ENCODE data around the gene LYZL1.
"Not testable (repeated sequence)": the region's sequence is repeated elsewhere in the genome, so short reads cannot be mapped to it uniquely, and the experiment has no call there.

LYZL1 gene

DNA sequence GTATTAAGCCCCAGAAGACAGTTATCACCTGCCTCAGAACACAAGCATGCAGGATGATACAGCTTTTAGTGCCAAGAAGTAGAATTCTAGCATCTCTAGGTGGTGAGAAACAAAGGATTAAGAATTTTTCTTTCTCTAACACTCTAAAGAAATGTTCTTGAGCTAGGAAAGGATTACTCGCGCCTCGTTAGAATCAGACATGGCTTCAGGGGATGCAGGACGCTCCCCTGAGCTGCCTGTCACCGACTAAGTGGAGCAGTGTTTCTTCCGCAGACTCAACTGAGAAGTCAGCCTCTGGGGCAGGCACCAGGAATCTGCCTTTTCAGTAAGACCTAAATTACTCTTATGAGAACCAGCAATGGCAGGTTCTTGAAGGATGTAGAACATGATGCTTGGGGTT, at the start of gene LYZL1:
Gene LYZL1 (plus strand): TSS at position 165 of the 400 bp plus-strand sequence. CDS start 2,798 bp downstream, outside the sequence.
- not testable (repeated sequence) for DNase-seq

DNA sequence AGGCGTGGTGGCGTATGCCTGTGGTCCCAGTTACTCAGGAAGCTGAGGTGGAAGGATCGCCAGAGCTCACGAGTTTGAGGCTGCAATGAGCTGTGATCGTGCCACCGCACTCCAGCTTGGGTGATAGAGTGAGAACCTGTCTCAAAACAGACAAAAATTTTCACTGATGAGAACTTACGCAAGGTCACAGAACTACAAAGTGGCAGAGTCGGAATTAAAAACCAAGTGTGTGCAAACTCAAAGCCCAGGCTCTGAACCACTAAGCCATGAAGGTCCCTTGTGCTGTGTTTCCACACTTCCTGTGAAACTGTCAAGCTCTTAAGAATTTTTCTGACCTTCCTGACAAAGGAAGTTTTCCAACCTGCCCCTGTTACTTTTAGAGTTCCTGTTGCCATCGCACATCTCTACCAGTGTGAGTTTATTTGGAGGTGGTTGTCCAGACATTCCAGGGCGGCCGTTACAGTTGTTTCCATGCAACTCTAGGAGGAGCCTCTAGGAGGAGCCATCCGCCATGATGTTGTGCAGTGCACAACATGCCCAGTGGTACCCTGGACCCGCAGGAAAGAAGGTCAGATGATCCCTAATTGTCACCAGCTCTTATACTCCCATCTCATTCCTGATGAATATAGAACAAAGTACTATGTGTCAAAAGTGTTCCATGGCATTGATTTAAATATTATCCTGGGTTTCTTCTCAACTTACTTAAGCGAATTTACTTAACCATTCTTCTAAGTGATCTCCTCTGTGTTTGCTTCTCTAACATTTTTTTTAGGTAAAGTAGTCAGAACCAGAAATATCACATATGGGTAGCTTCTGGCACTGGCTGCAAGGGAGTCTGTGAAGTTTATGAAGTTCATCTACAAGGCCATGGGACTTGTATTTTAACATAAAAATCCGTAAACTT, 49.0 kb upstream of the LYZL1 start:
- peak; percentile 1 for DNase-seq

DNA sequence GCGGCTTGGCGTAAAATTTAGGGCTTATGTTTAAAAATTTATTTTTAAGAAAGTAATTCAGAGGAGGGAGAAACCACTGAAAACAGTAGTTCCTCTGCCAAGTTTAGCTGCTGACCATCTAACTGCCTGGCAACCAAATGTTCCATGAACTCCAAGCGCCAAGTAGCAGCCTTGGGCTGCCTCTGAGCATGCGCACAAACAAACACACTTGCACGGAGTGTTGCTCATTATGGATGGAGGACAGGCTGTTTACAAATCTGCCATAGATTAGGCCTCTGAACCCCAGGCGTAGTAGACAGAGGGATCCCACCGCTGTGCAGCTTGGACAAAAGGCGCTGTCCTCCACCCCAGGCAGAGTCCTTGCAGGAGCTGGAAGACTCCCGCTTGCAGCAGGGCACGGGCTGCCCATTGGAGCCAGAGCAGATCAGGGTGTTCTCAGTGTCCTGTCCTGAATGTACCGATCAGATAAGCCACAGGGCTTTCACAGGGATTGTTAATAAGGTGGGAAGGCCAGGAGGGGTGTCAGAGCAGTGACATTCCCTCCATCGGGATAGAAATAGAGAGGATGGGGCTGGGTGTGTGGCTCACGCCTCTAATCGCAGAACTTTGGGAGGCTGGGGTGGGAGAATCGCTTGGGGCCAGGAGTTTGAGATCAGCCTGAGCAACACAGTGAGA, 47.7 kb upstream of the LYZL1 start:
- no peak for DNase-seq

DNA sequence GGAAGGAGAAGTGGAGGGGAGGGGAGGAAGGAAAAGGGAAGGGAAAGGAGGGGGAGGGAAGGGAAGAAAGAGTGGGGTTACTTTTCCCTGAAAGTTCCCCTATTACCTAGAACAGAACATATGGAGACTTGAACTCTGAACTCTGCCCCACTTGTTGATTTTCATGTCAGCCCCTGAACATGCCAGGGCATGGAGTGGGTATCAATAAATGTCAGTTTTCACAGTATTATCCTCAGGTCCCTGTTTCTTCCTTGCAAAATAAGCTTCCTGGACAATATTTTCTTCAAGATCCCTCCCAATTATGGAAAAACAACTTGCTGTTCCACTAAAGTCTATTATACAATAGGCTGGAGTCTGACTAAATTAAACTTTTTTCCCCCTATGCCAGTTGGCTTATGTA, 46.9 kb upstream of the LYZL1 start:
- no peak for DNase-seq

DNA sequence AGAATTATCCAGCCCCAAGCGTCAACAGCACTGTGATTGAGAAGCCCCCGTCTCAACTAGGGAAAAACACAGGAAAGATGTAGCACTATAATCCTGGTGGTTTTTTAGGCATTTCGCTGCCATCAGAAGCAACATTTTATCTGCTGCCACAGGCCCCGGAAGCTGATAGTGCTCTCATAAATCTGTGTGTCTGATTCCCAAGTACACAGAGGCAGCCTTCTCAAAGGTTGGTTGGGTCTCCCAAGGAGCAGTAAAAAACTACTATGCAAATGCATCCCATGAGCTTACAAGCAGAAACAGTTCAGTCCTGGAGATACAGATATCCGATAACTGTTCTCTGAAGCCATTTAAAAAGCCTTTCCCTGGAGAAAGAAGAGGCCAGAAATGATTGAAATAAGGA, 45.8 kb upstream of the LYZL1 start:
- DNase-seq: no peak

DNA sequence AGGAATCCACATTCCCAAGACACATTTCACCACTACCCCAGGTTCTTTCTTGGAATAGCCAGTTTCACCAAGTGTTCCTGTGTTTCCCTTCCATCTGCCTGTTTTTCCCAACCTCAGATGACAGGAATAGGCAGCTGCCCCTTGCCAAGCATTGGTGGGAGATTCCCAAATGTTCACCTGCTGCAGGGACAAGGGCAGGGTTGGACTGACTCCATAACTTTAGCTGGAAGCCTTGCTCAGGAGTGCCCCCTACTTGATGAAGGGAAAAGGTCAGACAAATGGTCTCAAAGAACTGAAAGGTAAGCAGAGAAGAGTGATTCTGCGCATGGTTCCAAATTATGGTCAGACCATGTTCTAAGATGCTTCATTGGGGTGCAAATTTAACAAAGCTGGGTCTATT, 45.1 kb upstream of the LYZL1 start:
- no peak for DNase-seq

DNA sequence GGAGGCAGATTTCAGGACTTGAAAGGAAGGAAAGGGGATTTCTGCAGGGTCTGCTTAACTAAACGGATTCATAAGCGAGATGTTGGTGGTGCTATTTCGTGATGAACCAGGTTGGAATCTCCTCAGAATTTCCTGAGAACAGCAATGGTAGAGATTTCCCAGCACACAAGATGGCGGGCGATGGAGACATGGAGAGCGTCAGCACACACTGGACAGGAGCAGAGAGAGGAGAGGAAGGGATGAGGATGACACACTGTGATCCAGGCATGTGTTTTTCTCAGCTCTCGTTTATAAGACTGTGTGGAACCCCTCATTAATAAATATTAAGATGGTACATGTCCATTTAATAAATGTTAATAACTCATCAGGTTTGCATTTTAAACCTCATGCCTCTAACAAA, 43.9 kb upstream of the LYZL1 start:
- no peak for DNase-seq

DNA sequence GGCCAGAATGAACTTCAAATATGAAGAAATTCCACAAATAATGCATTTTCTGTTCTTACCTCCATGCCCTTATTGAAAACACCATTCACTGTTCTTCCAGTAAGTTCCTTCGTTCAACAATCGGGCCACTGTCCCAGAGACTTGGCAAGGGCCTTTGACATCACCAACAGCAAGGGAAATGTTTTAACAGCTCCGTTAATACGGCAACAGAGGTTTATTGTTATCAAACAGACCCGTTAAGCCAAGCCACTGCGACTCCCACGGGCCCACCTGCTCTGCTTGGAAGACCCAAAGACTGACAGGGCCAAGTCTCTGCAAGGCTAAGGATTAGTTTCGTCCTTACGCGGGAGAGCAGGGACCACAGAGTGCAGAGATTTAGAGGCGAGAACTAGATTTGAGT, 43.4 kb upstream of the LYZL1 start:
- DNase-seq: no peak

DNA sequence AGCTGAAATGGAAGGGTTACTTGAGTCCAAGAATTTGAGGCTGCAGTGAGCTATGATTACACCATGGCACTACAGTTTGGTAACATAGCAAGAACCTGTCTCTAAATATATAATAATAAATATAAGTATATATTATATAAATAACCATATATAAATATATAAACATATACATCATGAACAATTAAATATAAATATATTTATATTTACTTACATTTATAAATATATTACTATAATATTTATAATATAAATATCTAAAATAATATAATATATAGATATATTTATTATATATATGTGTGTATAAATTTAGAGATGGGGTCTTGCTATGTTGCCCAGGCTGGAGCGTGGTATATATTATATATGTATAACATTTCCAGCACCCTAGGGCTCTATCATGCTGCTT, 42.4 kb upstream of the LYZL1 start:
- DNase-seq: no peak

DNA sequence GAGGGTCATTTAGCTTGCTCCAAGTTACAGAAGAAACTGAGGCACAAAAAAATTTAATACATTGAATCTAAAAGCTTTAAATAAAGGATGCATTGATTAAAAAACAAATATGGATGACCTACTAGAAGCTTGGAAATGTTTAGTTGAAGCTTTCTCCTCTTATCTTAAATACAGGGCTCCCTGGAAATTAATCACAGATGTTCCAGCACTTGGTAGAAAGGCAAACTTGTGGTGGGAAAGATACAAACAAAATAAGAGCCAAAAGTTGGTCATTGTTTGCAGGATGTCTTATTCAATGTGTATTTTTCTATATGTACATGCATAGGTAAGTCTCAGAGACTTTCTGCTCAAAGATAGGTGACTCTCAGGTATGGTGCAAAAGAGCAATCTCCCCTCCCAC, 40.7 kb upstream of the LYZL1 start:
- DNase-seq: no peak

DNA sequence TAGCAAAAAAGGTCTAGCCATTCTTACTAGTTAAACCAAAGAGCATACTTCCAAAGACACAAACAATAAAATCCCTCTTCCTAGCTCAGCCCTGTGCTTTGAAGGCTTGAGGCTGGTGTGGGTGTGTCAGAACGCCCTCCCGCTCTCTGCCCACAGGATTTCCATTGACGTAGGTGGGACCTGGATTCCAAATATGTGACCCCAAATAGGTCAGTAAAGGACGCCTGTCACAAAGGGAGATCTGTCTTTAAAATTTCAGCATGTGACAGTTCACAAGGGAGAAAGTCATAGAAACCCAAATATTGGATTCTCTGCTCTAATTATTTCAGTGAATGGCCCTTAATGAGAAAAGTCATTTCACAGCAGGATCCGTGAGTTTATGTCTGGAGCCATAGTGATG, 39.9 kb upstream of the LYZL1 start:
- no peak for DNase-seq

DNA sequence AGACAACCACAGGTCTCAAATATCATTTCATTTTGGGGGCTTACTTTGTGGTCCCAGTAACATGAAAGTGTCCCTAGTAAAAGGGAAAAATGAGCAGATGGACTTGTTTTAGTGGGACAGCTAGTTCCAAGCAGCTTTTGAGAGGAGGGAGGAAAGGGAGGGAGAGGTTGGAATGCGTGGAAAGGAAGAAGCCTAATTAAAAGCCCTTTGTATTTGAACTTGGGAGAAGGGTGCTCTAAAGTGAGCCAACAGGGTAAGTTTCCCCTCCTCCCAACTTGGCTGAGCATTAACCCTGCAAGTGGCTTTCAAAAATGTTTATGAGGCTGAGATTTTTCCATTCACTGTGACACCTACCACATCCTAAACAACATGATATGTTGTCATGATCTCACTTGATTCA, 38.8 kb upstream of the LYZL1 start:
- DNase-seq: no peak

DNA sequence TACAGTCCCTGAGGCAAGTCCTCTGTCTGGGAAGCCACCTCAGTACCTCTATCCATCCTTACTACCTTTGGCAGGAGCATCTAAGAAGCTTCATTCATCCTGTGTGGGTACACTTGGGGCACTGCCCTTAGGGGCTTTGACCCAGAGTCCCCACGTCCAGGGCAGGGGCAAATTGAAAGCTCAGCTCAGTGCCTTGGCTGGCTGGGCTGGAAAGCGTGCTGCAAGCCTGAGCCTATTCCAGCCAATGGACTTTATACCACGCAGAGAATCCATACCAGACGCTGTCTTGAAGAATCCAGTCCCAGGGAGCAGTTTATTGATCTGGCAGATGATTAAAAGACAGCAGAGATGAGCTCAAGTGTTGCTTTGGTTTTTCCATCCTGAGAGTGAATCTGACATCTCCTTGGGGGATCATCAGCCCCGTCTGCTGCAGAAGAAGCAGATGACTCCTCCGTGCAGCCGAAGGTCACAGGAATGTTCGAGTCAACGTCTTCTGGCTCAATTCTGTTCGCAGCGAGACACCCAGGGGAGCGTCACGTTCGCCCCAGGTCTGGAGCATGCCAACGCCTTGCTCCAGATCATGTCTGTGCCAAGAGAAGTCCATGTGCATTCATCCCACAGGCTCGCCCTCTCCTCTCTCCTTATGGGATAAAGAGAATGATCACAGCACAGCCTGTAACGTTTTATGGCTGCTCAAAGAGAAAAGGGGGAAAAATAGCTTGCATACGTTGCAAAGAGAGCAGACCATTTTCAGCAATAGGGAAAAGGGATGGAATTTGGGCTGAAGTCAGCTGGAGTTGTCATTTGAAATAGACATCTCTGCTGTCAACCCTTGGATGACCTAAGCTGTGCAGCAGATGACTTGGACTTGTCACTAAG, 35.8 kb upstream of the LYZL1 start:
- no peak for DNase-seq

DNA sequence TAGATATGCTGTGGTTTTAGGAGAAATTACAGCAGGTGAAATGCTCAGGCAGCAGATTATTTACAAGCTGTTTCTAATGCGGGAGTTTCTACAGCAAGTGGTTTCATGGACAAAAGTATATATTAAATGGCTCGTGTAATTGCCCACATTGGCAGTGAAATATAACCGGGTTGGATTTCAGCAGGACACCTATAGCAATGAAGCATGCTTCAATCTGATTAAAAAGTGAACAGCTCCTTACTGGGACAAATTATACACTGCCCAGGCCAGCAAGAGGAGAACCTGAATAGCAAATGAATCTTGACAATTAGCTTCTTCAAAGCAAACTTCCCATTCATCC, 35.2 kb upstream of the LYZL1 start:
- no peak for DNase-seq

DNA sequence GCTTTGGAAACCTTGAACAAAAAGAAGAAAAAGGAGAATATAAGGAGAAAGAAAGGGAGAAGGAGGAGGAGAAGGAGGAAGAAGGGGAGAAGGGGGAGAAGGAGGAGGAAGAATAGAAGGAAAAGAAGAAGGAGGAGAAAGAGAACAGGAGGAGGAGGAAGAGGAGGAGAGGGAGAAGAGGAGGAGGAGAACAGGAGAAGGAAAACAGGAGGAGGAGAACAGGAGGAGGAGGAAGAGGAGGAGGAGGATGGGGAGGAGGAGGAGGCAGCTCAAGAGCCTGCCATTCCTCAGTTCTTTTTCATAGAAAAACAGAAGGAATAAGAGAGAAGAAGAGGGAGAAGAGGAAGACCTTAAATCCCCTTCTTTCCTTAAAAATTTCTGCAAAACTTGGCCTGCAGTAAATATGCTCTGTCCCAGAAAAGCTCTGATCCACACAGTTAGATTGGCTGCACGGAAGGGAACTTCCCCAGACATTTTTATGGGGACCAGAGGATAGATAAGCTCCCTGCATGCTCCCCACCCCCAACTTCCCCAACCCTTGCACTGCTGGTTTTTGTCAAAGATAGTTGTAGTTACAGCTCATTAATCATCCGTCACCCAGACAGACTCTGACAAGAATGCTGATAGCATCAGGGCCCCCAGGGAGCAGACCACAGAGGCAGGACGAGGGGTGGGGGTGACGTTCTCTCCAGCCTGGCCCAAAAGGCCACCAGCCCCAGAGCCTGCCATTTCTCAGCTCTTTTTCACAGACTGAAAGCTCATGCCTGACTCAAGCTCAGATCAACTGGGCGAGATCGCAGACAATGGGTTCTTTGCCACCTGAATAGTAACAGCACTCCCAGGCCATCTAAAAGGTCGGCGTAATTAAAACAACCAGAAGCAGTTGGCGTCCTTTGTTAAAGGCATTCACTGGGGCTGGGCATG, 34.5 kb upstream of the LYZL1 start:
- no peak for DNase-seq

DNA sequence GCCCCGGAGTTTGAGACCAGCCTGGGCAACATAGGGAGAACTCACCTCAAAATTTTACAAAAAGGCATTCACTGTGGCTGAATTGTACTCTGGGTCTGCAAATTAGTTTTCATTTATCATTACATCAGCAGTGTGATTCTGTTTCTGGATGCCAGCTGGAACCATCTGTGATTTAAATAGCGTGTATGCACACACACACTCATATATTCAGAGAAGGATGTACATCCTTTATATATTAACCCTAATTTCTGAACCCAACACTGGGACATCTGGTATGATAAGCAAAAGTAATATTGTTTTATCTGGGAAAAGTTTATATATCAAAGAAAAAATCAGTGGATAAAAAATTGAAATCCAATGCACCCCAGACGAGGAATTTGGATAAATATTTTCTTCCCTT, 33.8 kb upstream of the LYZL1 start:
- no peak for DNase-seq

DNA sequence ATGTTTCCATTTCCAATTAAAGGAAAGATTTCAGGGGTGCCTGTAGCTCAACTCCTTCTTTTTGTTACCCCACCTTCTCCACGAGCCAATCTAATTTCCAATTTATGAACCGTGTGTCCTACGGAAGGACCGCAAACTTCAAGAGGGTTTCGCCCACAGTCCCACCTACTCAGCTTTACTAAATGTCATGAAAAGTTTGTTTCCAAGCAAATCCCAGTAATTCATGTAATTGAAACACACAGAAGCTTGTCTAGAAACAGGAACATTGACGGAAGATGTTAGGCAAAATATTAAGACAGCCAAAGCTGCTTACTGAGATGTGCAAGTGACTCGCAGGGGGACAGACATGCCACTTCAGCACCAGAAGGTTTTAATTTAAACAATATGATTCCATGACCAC, 32.9 kb upstream of the LYZL1 start:
- DNase-seq: no peak

DNA sequence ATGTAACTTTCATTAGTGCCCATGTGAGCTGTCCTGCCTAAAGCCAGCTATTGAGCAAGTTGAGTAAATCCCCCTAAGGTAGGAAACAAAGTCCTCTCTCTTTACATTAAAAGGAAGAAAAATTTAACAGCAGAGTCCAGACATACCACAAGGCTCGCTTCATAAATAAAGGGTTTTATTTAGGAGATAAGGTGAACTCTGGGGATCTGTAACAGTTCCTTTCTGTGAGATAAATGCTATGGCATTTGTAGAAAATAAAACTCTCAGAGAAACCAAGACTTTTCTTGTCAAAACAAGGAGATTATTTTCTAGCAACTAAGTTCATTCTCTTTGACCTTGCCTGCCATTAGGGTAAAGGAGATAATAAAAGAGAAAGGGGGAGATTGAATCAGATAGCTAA, 32.3 kb upstream of the LYZL1 start:
- DNase-seq: no peak

DNA sequence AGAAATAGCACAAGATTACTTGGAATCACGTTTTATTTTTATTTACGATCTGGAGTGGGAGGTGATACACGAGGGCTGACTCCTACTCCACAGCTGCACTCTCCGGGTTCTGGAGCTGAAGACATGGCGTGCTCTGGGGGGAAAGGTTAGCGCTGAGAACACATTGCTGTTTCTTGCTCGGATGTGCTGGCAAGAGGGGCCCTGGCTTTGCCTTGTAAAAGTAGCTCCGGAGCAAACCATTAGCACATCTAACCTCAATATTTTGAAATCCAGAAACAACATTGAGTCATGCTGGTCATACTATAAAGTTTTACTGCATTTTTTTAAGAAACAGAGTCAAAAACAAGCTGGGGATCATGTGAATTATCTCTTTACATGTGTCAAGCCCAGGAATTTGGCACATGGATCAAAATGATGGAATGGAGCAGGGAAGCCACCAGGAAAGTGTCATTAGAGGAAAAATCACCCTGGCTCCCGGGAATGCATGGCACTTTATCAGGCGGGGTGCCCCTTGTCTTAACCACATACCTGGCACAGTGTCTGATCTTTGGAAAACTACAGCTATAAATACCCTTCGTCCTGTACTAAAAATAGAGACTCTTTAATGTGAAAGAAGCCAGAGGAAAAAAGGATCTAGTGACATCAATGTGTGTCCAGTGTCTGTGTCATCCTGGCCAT, 31.6 kb upstream of the LYZL1 start:
- DNase-seq: no peak

DNA sequence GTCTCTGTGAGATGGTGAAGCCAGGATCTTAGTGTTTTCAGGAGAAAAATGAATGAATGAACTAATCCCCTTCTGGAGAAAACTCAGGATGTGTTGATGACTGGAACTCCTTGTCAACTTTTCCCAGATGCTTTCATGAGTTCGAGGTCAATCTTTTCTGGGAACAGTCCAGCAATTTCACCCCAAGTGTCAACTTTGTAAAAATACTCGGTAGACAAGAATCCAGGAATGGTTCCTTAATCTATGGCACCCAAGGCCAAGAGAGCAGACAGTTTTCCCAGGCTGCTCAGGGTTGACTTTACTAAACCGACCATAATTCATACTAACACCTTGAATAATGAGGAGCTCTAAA, 31.1 kb upstream of the LYZL1 start:
- no peak for DNase-seq

DNA sequence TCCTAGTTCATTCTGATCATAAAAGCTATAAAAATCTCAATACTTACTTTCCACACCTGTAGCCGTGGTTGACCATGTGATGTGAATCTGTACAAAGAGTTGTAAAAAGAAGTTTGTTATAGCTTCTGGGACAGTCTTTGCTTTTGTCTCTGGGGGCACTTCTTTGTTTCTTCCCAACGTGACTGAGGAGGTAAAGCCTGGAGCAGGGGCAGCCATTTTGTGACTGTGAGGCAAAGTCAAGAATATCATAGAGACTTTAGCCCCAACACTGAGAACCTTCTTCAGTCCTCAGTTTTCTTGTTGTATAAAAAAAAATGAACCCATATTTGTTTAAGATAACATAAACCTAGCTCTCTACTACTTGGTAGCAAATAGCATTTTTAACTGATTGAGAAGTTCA, 29.4 kb upstream of the LYZL1 start:
- DNase-seq: no peak

DNA sequence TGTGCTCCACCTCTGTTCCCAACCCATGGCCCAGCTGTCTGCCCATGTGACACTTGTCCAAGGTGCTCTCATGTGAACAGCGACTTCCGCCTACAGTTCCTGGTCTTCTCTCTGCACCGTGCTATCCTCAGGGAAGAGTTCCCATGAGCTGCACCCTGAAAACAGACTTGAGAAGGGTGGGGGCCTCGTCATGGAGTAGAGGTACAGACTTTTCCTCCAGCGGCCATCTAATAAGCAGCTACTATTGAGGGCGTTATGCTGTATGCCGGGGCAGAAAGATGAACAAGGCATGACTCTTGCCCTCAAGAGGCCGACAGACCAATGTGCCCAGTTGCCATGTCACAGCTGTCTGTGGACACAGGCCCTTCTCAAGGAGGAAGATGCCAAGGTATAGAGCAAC, 25.4 kb upstream of the LYZL1 start:
- DNase-seq: no peak

Data from NCI-H1694 (cell line).